Brain microvascular endothelial cell (primary cell): ENCODE measurements around the gene NRM.

ENCODE experiments used
- DNase-seq: peaks from one replicate; pipeline ENCODE4 v3.0.0-alpha.2; 2020
- H3K27ac ChIP-seq: fragments of 250-450 bp; sonication (Bioruptor Pico); 2 replicates; pipeline ENCODE4 v1.5.1; 2020; ENCODE audit warnings: mild to moderate bottlenecking, moderate library complexity
- H3K27me3 ChIP-seq: fragments of 250-450 bp; sonication (Bioruptor Pico); replicated peaks from 2 replicates; pipeline ENCODE4 v1.5.1; 2020; ENCODE audit warnings: mild to moderate bottlenecking
- H3K36me3 ChIP-seq: fragments of 250-450 bp; sonication (Bioruptor Pico); replicated peaks from 2 replicates; pipeline ENCODE4 v1.5.1; 2020; ENCODE audit warnings: mild to moderate bottlenecking
- H3K4me3 ChIP-seq: 2 replicates; pipeline ENCODE4 v1.5.1; 2011; ENCODE audit warnings: low read depth, mild to moderate bottlenecking, control low read depth, low read length, moderate library complexity
- CTCF ChIP-seq: IDR thresholded peaks from 2 replicates; pipeline ENCODE4 v1.5.1; 2011; ENCODE audit warnings: low read depth, mild to moderate bottlenecking, moderate library complexity, low read length, control low read depth, inconsistent platforms; ENCODE audit errors: missing control alignments
- in situ Hi-C: cut with HindIII; loops from 2 replicates; pipeline ENCODE4 v1.10.0; 2017; ENCODE audit warnings: low sequenced_read_pairs, low pct_ligation_motif_present

NRM gene

GRCh38 chr6:30647242-30648116 is 43.3 kb downstream of the NRM start:
- H3K36me3 ChIP-seq = peaks cover 13% of the 10 kb centered on the region
- peak overlapping the region; percentile 40 for H3K27ac ChIP-seq
- DNase-seq = peak; percentile 37
- peak overlapping the region; percentile 86 for H3K4me3 ChIP-seq
- no peak for TF ChIP-seq CTCF
- in situ Hi-C loops = no loop called here
- H3K27me3 ChIP-seq = no peaks in the 10 kb centered on the region

- peak; percentile 89 for DNase-seq
- Histone ChIP-seq H3K4me3 (peak within 1 kb of the TSS; percentile 86), H3K36me3 (peaks cover 9% of the 10 kb centered on the region), H3K27ac (peak within 1 kb of the TSS; percentile 40), H3K27me3 (no peaks in the 10 kb centered on the region)
- in situ Hi-C loops = no loop called here
- no peak for TF ChIP-seq CTCF
These were observed 44.1 kb downstream of the NRM start, which contains the start of gene C6orf136 for GRCh38 chr6:30646450-30647241. Gene C6orf136 (plus strand): TSS chr6:30647133. CDS start chr6:30647232, 99 bp downstream.

GRCh38 chr6:30645989-30646388 is 44.8 kb downstream of the NRM start:
- in situ Hi-C loops = no loop called here
- no peak for TF ChIP-seq CTCF
- Histone ChIP-seq H3K4me3 (no peak overlapping the region), H3K27me3 (no peaks in the 10 kb centered on the region), H3K36me3 (peaks cover 9% of the 10 kb centered on the region), H3K27ac (no peak overlapping the region)
- DNase-seq = no peak

GRCh38 chr6:30644769-30645168 is 46.0 kb downstream of the NRM start:
- peaks cover 20% of the 10 kb centered on the region for H3K36me3 ChIP-seq
- in situ Hi-C loops = no loop called here

GRCh38 chr6:30643656-30644055 is 47.1 kb downstream of the NRM start:
- in situ Hi-C loops = no loop called here
- Histone ChIP-seq H3K27me3 (no peaks in the 10 kb centered on the region), H3K27ac (no peak overlapping the region), H3K4me3 (no peak overlapping the region), H3K36me3 (peaks cover 20% of the 10 kb centered on the region)
- TF ChIP-seq CTCF = no peak
- no peak for DNase-seq

More at GRCh38 chr6:30644769-30645168, 46.0 kb downstream of the NRM start:
- Histone ChIP-seq H3K27ac (no peak overlapping the region), H3K4me3 (no peak overlapping the region), H3K27me3 (no peaks in the 10 kb centered on the region)
- no peak for DNase-seq
- no peak for TF ChIP-seq CTCF
